Endothelial cell of umbilical vein (primary cell): Measurements from ENCODE around the gene DNAH11. TPM values are rescaled to one million over a fixed set of nuclear protein-coding genes. Genes with fewer than 3 reads are reported as not detected.

Source experiments
- BruUV-seq: library from RNA; stranded (reverse); fragments of 400-500 nt; replicated peaks from 2 replicates; lab custom pipeline; 2021; lab: Mats Ljungman, UMichigan
- CTCF ChIA-PET: fragments of 300-600, 350-600 bp; sonication (Branson Sonifier 250); formaldehyde crosslinking; loops from one replicate; lab custom pipeline; 2021; ENCODE audit warnings: antibody characterized with exemption, inconsistent platforms; lab: Charles Lee
- POLR2A ChIA-PET: fragments of 300-600, 350-600 bp; sonication (Branson Sonifier 250); formaldehyde crosslinking; loops from one replicate; lab custom pipeline; 2021; ENCODE audit warnings: antibody characterized with exemption, inconsistent platforms; lab: Charles Lee
- DNase-seq: peaks from one replicate; pipeline ENCODE4 v3.0.0-alpha.2; 2011; ENCODE audit warnings: low read depth, low spot score
- FAIRE-seq: peaks from 2 replicates; lab custom pipeline; 2011; peaks lifted over from hg19 to GRCh38; lab: Jason Lieb, UNC
- H2AFZ ChIP-seq: 2 replicates; pipeline ENCODE4 v1.6.0; 2012; ENCODE audit warnings: low read depth, low read length, control low read depth, inconsistent platforms
- H3K27ac ChIP-seq: 2 replicates; pipeline ENCODE4 v1.5.1; 2011; ENCODE audit warnings: low read depth, mild to moderate bottlenecking, control low read depth, low read length, moderate library complexity; ENCODE audit not compliant: insufficient read depth
- H3K27me3 ChIP-seq, 2 experiments: 2 replicates each; pipeline versions ENCODE4 v1.6.0 to v1.6.1; 2011; ENCODE audit warnings: low read length in 2 of 2, mixed read lengths in 1 of 2; ENCODE audit not compliant: control insufficient read depth in 2 of 2, insufficient read depth in 2 of 2
- H3K36me3 ChIP-seq, 2 experiments: 2 replicates in 1 of 2; 3 replicates in 1 of 2; pipeline ENCODE4 v1.5.1; 2011; ENCODE audit warnings: low read length in 2 of 2, mild to moderate bottlenecking in 1 of 2, moderate library complexity in 1 of 2; ENCODE audit not compliant: control insufficient read depth in 2 of 2, insufficient read depth in 2 of 2; ENCODE audit errors: extremely low read depth in 1 of 2
- H3K4me1 ChIP-seq: 3 replicates; pipeline ENCODE4 v1.5.1; 2011; ENCODE audit warnings: mild to moderate bottlenecking, low read length; ENCODE audit not compliant: control insufficient read depth, insufficient read depth; ENCODE audit errors: extremely low read depth
- H3K4me2 ChIP-seq: 2 replicates; pipeline ENCODE4 v1.6.1; 2011; ENCODE audit warnings: low read length, control low read depth, mixed read lengths; ENCODE audit not compliant: insufficient read depth
- H3K4me3 ChIP-seq, 3 experiments: fragments of 200-600 bp in 1 of 3; sonication (generic), shearing (Covaris generic) in 1 of 3; replicated peaks in 1 of 3; 2 replicates each; pipeline ENCODE4 v1.5.1; 2011 to 2016; ENCODE audit warnings: control low read depth in 3 of 3, low read length in 3 of 3, mild to moderate bottlenecking in 2 of 3, inconsistent platforms in 1 of 3, low read depth in 1 of 3, moderate library complexity in 1 of 3; ENCODE audit not compliant: insufficient read depth in 1 of 3
- H3K79me2 ChIP-seq: 2 replicates; pipeline ENCODE4 v1.6.0; 2012; ENCODE audit warnings: low read length, inconsistent platforms; ENCODE audit not compliant: control insufficient read depth, insufficient read depth
- H3K9ac ChIP-seq: replicated peaks from 2 replicates; pipeline ENCODE3; 2011; ENCODE audit warnings: low read length, control low read depth; ENCODE audit not compliant: insufficient read depth; ENCODE audit errors: extremely low read depth
- H3K9me1 ChIP-seq: replicated peaks from 3 replicates; pipeline ENCODE4 v1.6.0; 2011; ENCODE audit warnings: mild to moderate bottlenecking, low read length; ENCODE audit not compliant: control insufficient read depth, insufficient read depth; ENCODE audit errors: extremely low read depth
- H3K9me3 ChIP-seq: replicated peaks from 2 replicates; pipeline ENCODE4 v1.5.1; 2012; ENCODE audit warnings: low read length, inconsistent platforms; ENCODE audit not compliant: control insufficient read depth, insufficient read depth
- H4K20me1 ChIP-seq: replicated peaks from 2 replicates; pipeline ENCODE3; 2011; ENCODE audit warnings: mild to moderate bottlenecking, low read length; ENCODE audit not compliant: control insufficient read depth, insufficient read depth; ENCODE audit errors: extremely low read depth
- EZH2 ChIP-seq: IDR thresholded peaks from 2 replicates; pipeline ENCODE4 v1.6.1; 2012; ENCODE audit warnings: borderline replicate concordance, low read depth, mild to moderate bottlenecking, moderate library complexity, low read length, inconsistent platforms; ENCODE audit not compliant: severe bottlenecking
- FOS ChIP-seq: IDR thresholded peaks from 2 replicates; pipeline ENCODE4 v1.6.1; 2011; ENCODE audit warnings: mild to moderate bottlenecking, low read length, moderate library complexity, borderline replicate concordance; ENCODE audit not compliant: insufficient read depth
- GATA2 ChIP-seq: IDR thresholded peaks from 2 replicates; pipeline ENCODE4 v1.7.0; 2011; ENCODE audit warnings: low read depth, mild to moderate bottlenecking, moderate library complexity, mixed read lengths, low read length; ENCODE audit not compliant: insufficient read length, insufficient read depth
- JUN ChIP-seq: IDR thresholded peaks from 2 replicates; pipeline ENCODE4 v1.6.1; 2011; ENCODE audit warnings: borderline replicate concordance, low read depth; ENCODE audit not compliant: insufficient read length, insufficient read depth
- MYC ChIP-seq: IDR thresholded peaks from one replicate; pipeline ENCODE4 v1.6.1; 2011; ENCODE audit warnings: mild to moderate bottlenecking, low read depth, low read length
- POLR2A ChIP-seq: IDR thresholded peaks from 2 replicates; pipeline ENCODE4 v1.6.1; 2012; ENCODE audit warnings: low read depth, mild to moderate bottlenecking, control low read depth, low read length
- POLR2AphosphoS5 ChIP-seq: IDR thresholded peaks from 2 replicates; pipeline ENCODE4 v1.6.1; 2012; ENCODE audit warnings: low read depth, mild to moderate bottlenecking, control low read depth, low read length, moderate library complexity; ENCODE audit not compliant: insufficient read depth
- dilution Hi-C: fragments of 300-500 bp; cut with MboI; formaldehyde crosslinking; loops from one replicate; pipeline ENCODE4 v1.15.0; 2019; ENCODE audit warnings: low sequenced_read_pairs; ENCODE audit not compliant: extremely low pct_ligation_motif_present
- intact Hi-C: fragments of 100-400 bp; cut with micrococcal nuclease; formaldehyde crosslinking; loops from one replicate; pipeline ENCODE4 v1.10.0; 2022
- polyA plus RNA-seq, 4 experiments: library from polyadenylated mRNA; depleted of rRNA in 3 of 4; stranded (reverse) in 3 of 4; unstranded in 1 of 4; fragments of >200 nt; gene quantifications; 2 replicates each; pipeline versions ENCODE4 v1.2.1 to v1.2.3, GENCODE V29; 2011 to 2012; ENCODE audit warnings: missing spikeins in 1 of 4
- total RNA-seq: library from RNA; stranded (reverse); gene quantifications from 2 replicates; pipeline ENCODE4 v1.2.3, GENCODE V29; 2021
- TF ChIP-seq, protein P1 (sequence below): IDR thresholded peaks from 2 replicates; pipeline ENCODE4 v1.6.1; 2011; ENCODE audit not compliant: insufficient read depth, insufficient read length
- TF ChIP-seq, protein P2 (sequence below), 2 donors: IDR thresholded peaks; 1 replicate in 1 of 2; 2 replicates in 1 of 2; pipeline ENCODE4 v1.5.1; 2011; ENCODE audit warnings: low read length in 2 of 2, mild to moderate bottlenecking in 2 of 2, moderate library complexity in 2 of 2, control low read depth in 1 of 2, inconsistent platforms in 1 of 2, low read depth in 1 of 2; ENCODE audit not compliant: insufficient read depth in 1 of 2; ENCODE audit errors: extremely low read depth in 1 of 2

The DNAH11 gene
- total and polyA plus RNA-seq, 2 donors (not counting 3 experiments of a cell fraction or from before 2014, with no cell fraction given): 0.69 to 0.91 TPM

DNA sequence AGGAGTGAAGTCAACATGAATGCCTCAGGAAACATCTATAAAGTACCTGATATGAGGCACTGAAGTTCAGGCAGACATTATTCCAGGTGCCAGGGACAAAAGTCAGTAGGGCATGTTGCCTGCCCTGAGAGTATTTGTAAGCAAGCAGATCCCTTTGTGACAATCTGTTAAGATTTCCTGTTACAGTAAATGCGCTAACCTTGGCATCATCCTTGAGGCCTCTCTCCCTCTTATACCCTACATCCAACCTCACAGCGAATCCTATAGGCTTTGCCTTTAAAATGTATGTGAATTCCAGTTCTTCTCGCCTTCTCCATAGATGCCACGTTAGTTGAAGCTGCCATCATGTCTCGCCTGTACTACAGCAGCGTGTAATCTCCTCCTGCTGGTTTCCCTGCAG, 165.3 kb downstream of the DNAH11 start:
- dilution Hi-C loops (no loop called here), intact Hi-C loops (no loop called here)
- Histone ChIP-seq H3K27ac (no peak overlapping the region), H3K79me2 (no peaks in the 10 kb centered on the region), H3K9me1 (no peaks in the 10 kb centered on the region), H4K20me1 (no peaks in the 10 kb centered on the region), H3K9me3 (no peaks in the 10 kb centered on the region), H3K4me1 (no peaks in the 10 kb centered on the region), H2AFZ (no peak overlapping the region), H3K27me3 (peaks cover 0 to 2% of the 10 kb centered on the region in 2 experiments), H3K9ac (no peak overlapping the region), H3K4me2 (no peak overlapping the region), H3K4me3 (no peak overlapping the region), H3K36me3 (no peaks in the 10 kb centered on the region)
- TF ChIP-seq, protein P1, sequence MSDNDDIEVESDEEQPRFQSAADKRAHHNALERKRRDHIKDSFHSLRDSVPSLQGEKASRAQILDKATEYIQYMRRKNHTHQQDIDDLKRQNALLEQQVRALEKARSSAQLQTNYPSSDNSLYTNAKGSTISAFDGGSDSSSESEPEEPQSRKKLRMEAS: no peak
- no peak for TF ChIP-seq FOS
- no peak for TF ChIP-seq POLR2AphosphoS5
- TF ChIP-seq, protein P2, sequence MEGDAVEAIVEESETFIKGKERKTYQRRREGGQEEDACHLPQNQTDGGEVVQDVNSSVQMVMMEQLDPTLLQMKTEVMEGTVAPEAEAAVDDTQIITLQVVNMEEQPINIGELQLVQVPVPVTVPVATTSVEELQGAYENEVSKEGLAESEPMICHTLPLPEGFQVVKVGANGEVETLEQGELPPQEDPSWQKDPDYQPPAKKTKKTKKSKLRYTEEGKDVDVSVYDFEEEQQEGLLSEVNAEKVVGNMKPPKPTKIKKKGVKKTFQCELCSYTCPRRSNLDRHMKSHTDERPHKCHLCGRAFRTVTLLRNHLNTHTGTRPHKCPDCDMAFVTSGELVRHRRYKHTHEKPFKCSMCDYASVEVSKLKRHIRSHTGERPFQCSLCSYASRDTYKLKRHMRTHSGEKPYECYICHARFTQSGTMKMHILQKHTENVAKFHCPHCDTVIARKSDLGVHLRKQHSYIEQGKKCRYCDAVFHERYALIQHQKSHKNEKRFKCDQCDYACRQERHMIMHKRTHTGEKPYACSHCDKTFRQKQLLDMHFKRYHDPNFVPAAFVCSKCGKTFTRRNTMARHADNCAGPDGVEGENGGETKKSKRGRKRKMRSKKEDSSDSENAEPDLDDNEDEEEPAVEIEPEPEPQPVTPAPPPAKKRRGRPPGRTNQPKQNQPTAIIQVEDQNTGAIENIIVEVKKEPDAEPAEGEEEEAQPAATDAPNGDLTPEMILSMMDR (IDR thresholded peaks at IDR 0.05; ENCODE audit: extremely low read depth in 1 of 2, insufficient read depth in 1 of 2, low read depth in 1 of 2, low read length in 2 of 2): no peak
- no peak for TF ChIP-seq JUN
- TF ChIP-seq MYC: no peak
- no peak for TF ChIP-seq GATA2
- TF ChIP-seq POLR2A: no peak
- no peak for TF ChIP-seq EZH2
- POLR2A ChIA-PET: no interaction called here
- FAIRE-seq (no peak), DNase-seq (no peak)
- CTCF ChIA-PET: no interaction called here
- no TSS peak for BruUV-seq
